GM06990 (cell line): ENCODE data around the gene ICAM5.

ENCODE experiments used
- DNase-seq: peaks from one replicate; pipeline ENCODE4 v3.0.0-alpha.2; 2011; ENCODE audit not compliant: insufficient read length; ENCODE audit errors: extremely low read depth
- H3K27me3 ChIP-seq: replicated peaks from 2 replicates; pipeline ENCODE4 v1.6.0; 2011; ENCODE audit warnings: low read length; ENCODE audit not compliant: control insufficient read depth, insufficient read depth
- H3K36me3 ChIP-seq: 2 replicates; pipeline ENCODE4 v1.5.1; 2011; ENCODE audit warnings: low read length; ENCODE audit not compliant: control insufficient read depth, insufficient read depth
- H3K4me3 ChIP-seq: replicated peaks from 2 replicates; pipeline ENCODE4 v1.5.1; 2011; ENCODE audit warnings: low read depth, mild to moderate bottlenecking, control low read depth, low read length
- CTCF ChIP-seq: IDR thresholded peaks from 2 replicates; pipeline ENCODE4 v1.5.1; 2011; ENCODE audit warnings: low read length, control low read depth, mild to moderate bottlenecking, inconsistent platforms; ENCODE audit not compliant: insufficient read depth, poor library complexity, severe bottlenecking

The ICAM5 gene

GRCh38 chr19:10256970-10257615, 32.7 kb upstream of the ICAM5 start:
- Histone ChIP-seq H3K27me3 (no peaks in the 10 kb centered on the region), H3K36me3 (peaks cover 34% of the 10 kb centered on the region), H3K4me3 (no peak overlapping the region)
- TF ChIP-seq CTCF, result no peak
- DNase-seq, result no peak

- no peak for DNase-seq
- Histone ChIP-seq H3K36me3 (peaks cover 34% of the 10 kb centered on the region), H3K4me3 (no peak overlapping the region), H3K27me3 (no peaks in the 10 kb centered on the region)
- no peak for TF ChIP-seq CTCF
Observed at GRCh38 chr19:10258080-10258710, 31.6 kb upstream of the ICAM5 start.

- Histone ChIP-seq H3K27me3 (no peaks in the 10 kb centered on the region), H3K36me3 (peaks cover 31% of the 10 kb centered on the region), H3K4me3 (no peak overlapping the region)
- peak; percentile 70 for DNase-seq
- peak; percentile 80 for TF ChIP-seq CTCF
Observed at GRCh38 chr19:10259162-10259905, 30.4 kb upstream of the ICAM5 start.

GRCh38 chr19:10260141-10260584, 29.6 kb upstream of the ICAM5 start:
- Histone ChIP-seq H3K27me3 (no peaks in the 10 kb centered on the region), H3K36me3 (peaks cover 26% of the 10 kb centered on the region), H3K4me3 (no peak overlapping the region)
- no peak for TF ChIP-seq CTCF
- no peak for DNase-seq

- no peak for DNase-seq
- no peak for TF ChIP-seq CTCF
- peaks cover 10% of the 10 kb centered on the region for H3K36me3 ChIP-seq
- H3K27me3 ChIP-seq, result no peaks in the 10 kb centered on the region
- no peak overlapping the region for H3K4me3 ChIP-seq
Observed at GRCh38 chr19:10262771-10263170, 27.0 kb upstream of the ICAM5 start.
